ENCODE data around the gene TDRD10.

Gene TDRD10

GRCh38 chr1:154559466-154560044 is 57.5 kb downstream of the TDRD10 start:
- no peaks in the 10 kb centered on the region for H3K9me3 ChIP-seq (ENCODE audit: control insufficient read depth, insufficient read depth, low read length)
- H3K4me1 ChIP-seq (ENCODE audit: insufficient read depth, low read length) = peaks cover 12% of the 10 kb centered on the region
- H3K36me3 ChIP-seq (ENCODE audit: insufficient read depth, low read length) = peaks cover 11% of the 10 kb centered on the region
- H3K9ac ChIP-seq (ENCODE audit: low read depth, low read length) = peak overlapping the region; percentile 62

- H3K4me1 ChIP-seq (ENCODE audit: insufficient read depth, low read length) = 0 out of 2 replicates have a peak, but pooled peaks cover 5% of the 10 kb centered on the region
- no peak overlapping the region for H3K9ac ChIP-seq (ENCODE audit: low read depth, low read length)
- H3K9me3 ChIP-seq (ENCODE audit: control insufficient read depth, insufficient read depth, low read length) = no peaks in the 10 kb centered on the region
- H3K36me3 ChIP-seq (ENCODE audit: insufficient read depth, low read length) = no peaks in the 10 kb centered on the region; the same call in 1 of the 2 replicates
Observed at GRCh38 chr1:154565876-154566275, 63.9 kb downstream of the TDRD10 start.

- peaks cover 10% of the 10 kb centered on the region; the same call in 1 of the 2 replicates for H3K4me1 ChIP-seq (ENCODE audit: insufficient read depth, low read length)
- H3K9me3 ChIP-seq (ENCODE audit: control insufficient read depth, insufficient read depth, low read length) = no peaks in the 10 kb centered on the region
- peak within 1 kb of the TSS; percentile 64 for H3K9ac ChIP-seq (ENCODE audit: low read depth, low read length)
- H3K36me3 ChIP-seq (ENCODE audit: insufficient read depth, low read length) = no peaks in the 10 kb centered on the region; the same call in 1 of the 2 replicates
Observed at GRCh38 chr1:154567386-154568156, 65.6 kb downstream of the TDRD10 start, which contains the start of gene CHRNB2. TSS of gene CHRNB2 (plus strand) at chr1:154567778. CDS start at chr1:154568045, 267 bp downstream.

GRCh38 chr1:154568157-154568815 is 66.3 kb downstream of the TDRD10 start:
- peak overlapping the region; percentile 64; the same call in 1 of the 2 replicates for H3K9ac ChIP-seq (ENCODE audit: low read depth, low read length)
- no peaks in the 10 kb centered on the region for H3K9me3 ChIP-seq (ENCODE audit: control insufficient read depth, insufficient read depth, low read length)
- H3K36me3 ChIP-seq (ENCODE audit: insufficient read depth, low read length) = no peaks in the 10 kb centered on the region; the same call in 1 of the 2 replicates

GRCh38 chr1:154571244-154571963 is 69.4 kb downstream of the TDRD10 start:
- H3K9me3 ChIP-seq (ENCODE audit: control insufficient read depth, insufficient read depth, low read length) = no peaks in the 10 kb centered on the region
- H3K9ac ChIP-seq (ENCODE audit: low read depth, low read length) = no peak overlapping the region
- no peaks in the 10 kb centered on the region for H3K36me3 ChIP-seq (ENCODE audit: insufficient read depth, low read length)
- peaks cover 10% of the 10 kb centered on the region; the same call in 1 of the 2 replicates for H3K4me1 ChIP-seq (ENCODE audit: insufficient read depth, low read length)

More at GRCh38 chr1:154568157-154568815, 66.3 kb downstream of the TDRD10 start:
- peaks cover 10% of the 10 kb centered on the region; the same call in 1 of the 2 replicates for H3K4me1 ChIP-seq (ENCODE audit: insufficient read depth, low read length)

- no peaks in the 10 kb centered on the region for H3K9me3 ChIP-seq (ENCODE audit: control insufficient read depth, insufficient read depth, low read length)
- peaks cover 10% of the 10 kb centered on the region; the same call in 1 of the 2 replicates for H3K4me1 ChIP-seq (ENCODE audit: insufficient read depth, low read length)
Observed at GRCh38 chr1:154571964-154572288, 69.9 kb downstream of the TDRD10 start.

GRCh38 chr1:154572468-154573167 is 70.6 kb downstream of the TDRD10 start:
- H3K4me1 ChIP-seq (ENCODE audit: insufficient read depth, low read length) = peaks cover 10% of the 10 kb centered on the region; the same call in 1 of the 2 replicates
- H3K36me3 ChIP-seq (ENCODE audit: insufficient read depth, low read length) = no peaks in the 10 kb centered on the region
- no peak overlapping the region for H3K9ac ChIP-seq (ENCODE audit: low read depth, low read length)
- no peaks in the 10 kb centered on the region for H3K9me3 ChIP-seq (ENCODE audit: control insufficient read depth, insufficient read depth, low read length)

More at GRCh38 chr1:154571964-154572288, 69.9 kb downstream of the TDRD10 start:
- H3K9ac ChIP-seq (ENCODE audit: low read depth, low read length) = no peak overlapping the region
- H3K36me3 ChIP-seq (ENCODE audit: insufficient read depth, low read length) = no peaks in the 10 kb centered on the region

- H3K4me1 ChIP-seq (ENCODE audit: insufficient read depth, low read length) = peaks cover 10% of the 10 kb centered on the region; the same call in 1 of the 2 replicates
- no peaks in the 10 kb centered on the region for H3K36me3 ChIP-seq (ENCODE audit: insufficient read depth, low read length)
- H3K9ac ChIP-seq (ENCODE audit: low read depth, low read length) = no peak overlapping the region
- H3K9me3 ChIP-seq (ENCODE audit: control insufficient read depth, insufficient read depth, low read length) = no peaks in the 10 kb centered on the region
Observed at GRCh38 chr1:154573168-154573510, 71.1 kb downstream of the TDRD10 start.

- no peak overlapping the region for H3K9ac ChIP-seq (ENCODE audit: low read depth, low read length)
- peaks cover 5% of the 10 kb centered on the region; the same call in 1 of the 2 replicates for H3K4me1 ChIP-seq (ENCODE audit: insufficient read depth, low read length)
- no peaks in the 10 kb centered on the region for H3K9me3 ChIP-seq (ENCODE audit: control insufficient read depth, insufficient read depth, low read length)
- no peaks in the 10 kb centered on the region; the same call in 1 of the 2 replicates for H3K36me3 ChIP-seq (ENCODE audit: insufficient read depth, low read length)
Observed at GRCh38 chr1:154574716-154575115, 72.7 kb downstream of the TDRD10 start.

GRCh38 chr1:154575147-154575927 is 73.3 kb downstream of the TDRD10 start:
- peaks cover 5% of the 10 kb centered on the region; the same call in 1 of the 2 replicates for H3K4me1 ChIP-seq (ENCODE audit: insufficient read depth, low read length)
- no peak overlapping the region for H3K9ac ChIP-seq (ENCODE audit: low read depth, low read length)
- no peaks in the 10 kb centered on the region for H3K9me3 ChIP-seq (ENCODE audit: control insufficient read depth, insufficient read depth, low read length)

GRCh38 chr1:154575951-154576566 is 74.0 kb downstream of the TDRD10 start:
- H3K9me3 ChIP-seq (ENCODE audit: control insufficient read depth, insufficient read depth, low read length) = no peaks in the 10 kb centered on the region
- peaks cover 5% of the 10 kb centered on the region; the same call in 1 of the 2 replicates for H3K4me1 ChIP-seq (ENCODE audit: insufficient read depth, low read length)
- no peak overlapping the region for H3K9ac ChIP-seq (ENCODE audit: low read depth, low read length)
- H3K36me3 ChIP-seq (ENCODE audit: insufficient read depth, low read length) = peaks cover 8% of the 10 kb centered on the region

More at GRCh38 chr1:154575147-154575927, 73.3 kb downstream of the TDRD10 start:
- H3K36me3 ChIP-seq (ENCODE audit: insufficient read depth, low read length) = peaks cover 6% of the 10 kb centered on the region

GRCh38 chr1:154577346-154578057 is 75.5 kb downstream of the TDRD10 start:
- H3K4me1 ChIP-seq (ENCODE audit: insufficient read depth, low read length) = peaks cover 1% of the 10 kb centered on the region; the same call in 1 of the 2 replicates
- peaks cover 12% of the 10 kb centered on the region for H3K36me3 ChIP-seq (ENCODE audit: insufficient read depth, low read length)
- no peaks in the 10 kb centered on the region for H3K9me3 ChIP-seq (ENCODE audit: control insufficient read depth, insufficient read depth, low read length)
- H3K9ac ChIP-seq (ENCODE audit: low read depth, low read length) = no peak overlapping the region

Measured in ES-I3 (cell line).